T follicular helper cell (primary cell): ENCODE measurements around the gene PEX14.
A peak's percentile ranks its signal among the peaks of the same experiment; 100 is the strongest.
"Not testable (repeated sequence)": the region's sequence is repeated elsewhere in the genome, so short reads cannot be mapped to it uniquely, and the experiment has no call there.

Experiments
- DNase-seq: peaks from one replicate; pipeline ENCODE4 v3.0.0-alpha.2; 2020; ENCODE audit warnings: low read depth

The PEX14 gene

GRCh38 chr1:10450836-10451235, 23.9 kb upstream of the PEX14 start:
- no peak for DNase-seq

DNA sequence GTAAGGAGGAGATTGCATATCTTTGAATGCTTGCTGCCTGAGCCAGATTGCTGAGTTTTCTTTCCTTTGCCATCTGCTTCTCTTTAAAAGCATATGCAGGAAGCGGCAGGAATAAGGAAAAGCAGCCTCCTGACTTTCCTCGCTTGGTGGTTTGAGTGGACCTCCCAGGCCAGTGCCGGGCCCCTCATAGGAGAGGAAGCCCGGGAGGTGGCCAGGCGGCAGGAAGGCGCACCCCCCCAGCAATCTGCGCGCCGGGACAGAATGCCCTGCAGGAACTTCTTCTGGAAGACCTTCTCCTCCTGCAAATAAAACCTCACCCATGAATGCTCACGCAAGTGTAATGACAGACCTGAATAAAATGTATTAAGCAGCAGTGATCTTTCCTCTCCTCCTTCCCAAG, 23.5 kb upstream of the PEX14 start:
- DNase-seq, result no peak

GRCh38 chr1:10456048-10456447, 18.7 kb upstream of the PEX14 start:
- DNase-seq, result no peak

- no peak for DNase-seq
Observed at GRCh38 chr1:10456661-10457060, 18.1 kb upstream of the PEX14 start.

DNA sequence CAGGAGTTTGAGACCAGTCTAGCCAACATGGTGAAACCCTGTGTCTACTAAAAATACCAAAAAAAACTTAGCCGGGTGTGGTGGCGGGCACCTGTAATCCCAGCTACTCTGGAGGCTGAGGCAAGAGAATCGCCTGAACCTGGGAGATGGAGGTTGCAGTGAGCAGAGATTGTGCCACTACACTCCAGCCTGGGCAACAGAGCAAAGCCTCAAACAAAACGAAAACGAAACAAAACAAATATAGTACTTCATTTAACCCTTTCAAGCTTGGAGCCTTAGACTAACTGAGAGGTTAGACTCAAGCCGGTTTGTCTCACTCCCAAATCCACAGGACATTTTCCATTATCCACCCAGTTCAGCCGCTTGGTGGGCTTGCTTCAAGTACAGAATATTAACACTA, 17.3 kb upstream of the PEX14 start:
- not testable (repeated sequence) for DNase-seq

DNA sequence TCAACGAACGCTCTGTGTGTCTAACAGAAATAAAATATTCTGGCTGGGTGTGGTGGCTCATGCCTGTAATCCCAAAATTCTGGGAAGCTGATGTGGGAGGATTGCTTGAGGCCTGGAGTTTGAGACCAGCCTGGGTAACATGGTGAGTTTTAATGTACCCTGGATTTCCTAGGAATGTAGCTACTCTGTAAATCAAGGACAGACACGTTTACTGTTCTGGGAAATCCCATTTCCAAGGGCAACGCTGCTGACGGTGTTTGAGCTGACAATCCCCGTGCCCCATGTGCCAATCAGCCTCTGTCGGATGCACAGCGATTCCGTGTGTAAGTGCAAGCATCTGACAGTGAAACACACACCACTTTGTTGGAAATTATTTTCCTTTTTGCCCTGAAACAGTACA, 16.9 kb upstream of the PEX14 start:
- DNase-seq, result no peak

GRCh38 chr1:10459184-10459583, 15.6 kb upstream of the PEX14 start:
- no peak for DNase-seq

GRCh38 chr1:10467078-10467477, 7.7 kb upstream of the PEX14 start:
- no peak for DNase-seq

DNA sequence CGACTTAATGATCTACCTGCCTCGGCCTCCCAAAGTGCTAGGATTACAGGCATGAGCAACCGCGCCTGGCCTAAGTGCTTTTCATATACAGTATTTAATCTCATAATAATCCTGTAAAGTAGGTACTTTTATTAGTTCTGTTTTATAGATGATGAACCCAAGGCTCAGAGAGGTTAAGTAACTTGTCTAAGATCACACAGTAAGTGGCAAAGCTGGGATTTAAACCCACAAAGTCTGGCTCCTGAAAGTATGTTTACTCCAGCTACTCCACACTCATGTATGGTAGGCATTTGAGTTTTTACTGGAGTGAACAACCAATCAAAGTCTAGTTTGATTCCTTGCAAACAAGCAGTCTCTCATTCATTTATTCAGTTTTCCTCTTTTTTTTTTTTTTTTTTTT, 4.7 kb upstream of the PEX14 start:
- DNase-seq, result no peak

DNA sequence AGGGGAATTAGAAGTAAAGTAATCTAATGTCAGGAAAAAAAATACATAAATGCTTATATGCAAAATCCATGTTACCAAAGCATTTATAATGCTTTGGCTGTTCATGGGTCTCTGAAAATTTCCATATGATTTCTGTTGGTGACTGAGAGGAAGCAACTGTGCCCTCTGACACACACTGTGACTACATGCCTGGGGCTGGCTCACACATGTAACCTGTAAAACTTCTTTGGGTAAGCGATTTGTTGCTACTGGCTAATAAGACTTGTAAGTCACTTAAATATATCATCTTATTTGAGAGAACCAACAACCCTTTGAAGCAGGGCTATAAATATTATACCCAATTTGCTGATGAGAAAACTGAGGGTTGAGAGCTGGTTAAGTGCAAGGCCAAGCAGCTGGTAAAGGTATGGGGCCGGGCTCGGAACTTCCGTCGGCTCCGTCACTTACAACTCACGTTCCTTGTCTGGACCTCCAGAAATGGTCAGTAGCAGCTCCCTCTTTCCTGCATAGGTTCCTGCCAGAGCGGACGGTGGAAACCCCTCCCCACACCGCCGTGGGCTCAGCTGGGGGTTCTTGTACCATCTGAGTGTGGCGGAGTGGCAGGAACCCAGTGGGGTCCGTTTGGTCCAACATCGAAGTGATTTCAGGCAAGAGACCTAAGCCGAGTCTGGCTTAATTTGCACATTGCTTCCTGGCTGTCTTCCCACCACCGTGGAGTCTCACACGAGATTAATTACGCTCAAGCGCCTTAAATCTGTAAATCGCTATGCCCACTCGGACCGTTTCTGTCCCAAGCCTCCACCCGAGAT, 3.1 kb upstream of the PEX14 start:
- no peak for DNase-seq

- DNase-seq, result peak; percentile 88
Observed at GRCh38 chr1:10472220-10473144, 2.3 kb upstream of the PEX14 start, which contains the start of gene DFFA. TSS of gene DFFA (minus strand) at chr1:10472529. CDS start at chr1:10472458, 71 bp downstream.

GRCh38 chr1:10473145-10473765, 1.5 kb upstream of the PEX14 start:
- DNase-seq, result no peak

GRCh38 chr1:10474309-10474612, 489 bp upstream of the PEX14 start:
- DNase-seq, result not testable (repeated sequence)

DNA sequence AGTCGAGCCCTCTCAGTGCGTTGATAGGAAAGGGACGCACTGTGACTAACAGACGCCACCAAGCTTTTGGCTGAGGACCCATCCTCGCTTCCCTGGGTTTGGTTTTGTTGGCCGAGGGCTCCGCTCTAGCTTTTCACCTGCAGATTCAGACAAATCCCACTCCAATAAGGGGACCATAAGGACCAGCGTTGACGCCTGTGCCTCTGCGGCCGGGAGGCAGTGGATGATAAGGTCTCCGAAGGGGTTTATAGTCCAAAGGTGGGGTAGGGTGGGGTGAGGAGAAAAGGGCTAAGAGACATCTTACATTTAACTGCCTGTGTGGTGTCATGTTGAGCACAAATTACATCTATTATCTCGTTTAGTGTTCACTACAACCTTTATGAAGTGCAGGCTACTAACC, 760 bp downstream of the PEX14 start:
- no peak for DNase-seq

DNA sequence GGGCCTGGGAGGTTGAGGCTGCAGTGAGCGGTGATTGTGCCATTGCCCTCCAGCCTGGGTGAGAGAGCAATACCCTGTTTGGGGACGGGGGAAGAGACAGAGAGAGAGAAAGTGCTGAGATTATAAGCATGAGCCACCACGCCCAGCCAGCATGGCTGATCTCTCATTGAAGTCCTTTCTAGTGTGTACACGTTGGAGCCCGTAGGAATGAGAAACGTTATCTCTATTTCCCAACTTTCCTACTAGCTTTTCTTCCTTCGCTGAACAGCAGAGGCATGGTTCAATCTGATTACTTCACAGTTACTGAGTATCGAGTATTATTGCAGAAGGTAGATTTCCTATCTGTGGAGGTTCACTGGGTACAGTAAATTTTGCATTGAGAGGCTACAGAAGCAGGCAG, 4.5 kb downstream of the PEX14 start:
- no peak for DNase-seq

- no peak for DNase-seq
Observed at GRCh38 chr1:10480614-10481013, 5.9 kb downstream of the PEX14 start.

DNA sequence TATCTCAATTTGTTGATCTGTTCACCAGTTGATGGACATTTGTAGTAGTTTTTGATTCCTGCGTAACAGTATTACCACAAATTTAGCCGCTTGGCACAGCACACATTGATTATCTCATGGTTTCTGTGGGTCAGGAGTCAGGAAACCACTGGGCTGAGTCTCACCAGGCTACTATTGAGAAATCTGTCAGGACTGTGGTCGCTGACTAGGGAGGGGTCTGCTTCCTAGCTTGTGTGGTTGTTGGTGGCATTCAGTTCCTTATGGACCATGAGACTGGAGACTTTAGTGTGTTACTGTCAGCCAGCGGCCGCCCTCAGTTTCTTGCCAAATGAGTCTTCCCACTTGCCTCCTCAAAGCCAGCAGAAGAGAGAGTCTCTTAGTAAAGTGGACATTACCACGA, 9.8 kb downstream of the PEX14 start:
- DNase-seq, result no peak

- no peak for DNase-seq
Observed at GRCh38 chr1:10489291-10490055, 14.7 kb downstream of the PEX14 start.

GRCh38 chr1:10490286-10490970, 15.7 kb downstream of the PEX14 start:
- no peak for DNase-seq

DNA sequence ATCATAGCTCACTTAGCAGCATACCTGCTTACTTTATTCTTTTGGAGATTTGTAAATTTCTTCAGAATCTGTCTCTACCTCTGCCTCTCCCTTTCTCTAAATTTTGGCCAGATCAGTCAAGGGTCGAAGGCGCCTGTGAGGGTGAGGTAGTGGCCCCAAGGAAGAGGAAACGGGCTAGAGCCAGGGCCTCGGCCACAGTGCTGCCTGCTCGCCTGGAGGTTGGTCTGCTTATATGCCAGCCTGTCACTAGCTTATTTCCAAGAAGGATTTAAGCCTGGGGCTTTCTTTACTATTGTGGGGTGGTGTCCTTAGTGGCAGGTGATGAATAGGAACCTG, 19.6 kb downstream of the PEX14 start:
- DNase-seq, result no peak

- peak; percentile 59 for DNase-seq
Observed at GRCh38 chr1:10494754-10495474, 20.2 kb downstream of the PEX14 start.
